GM21619 (cell line): ENCODE measurements around the gene HLX.
A peak's percentile ranks its signal among the peaks of the same experiment; 100 is the strongest.

Source experiments
- ATAC-seq: cut with Tn5 transposase; IDR thresholded peaks from one replicate; pipeline ENCODE4 v1.9.1; 2021; ENCODE audit not compliant: unreplicated experiment

Gene HLX

DNA sequence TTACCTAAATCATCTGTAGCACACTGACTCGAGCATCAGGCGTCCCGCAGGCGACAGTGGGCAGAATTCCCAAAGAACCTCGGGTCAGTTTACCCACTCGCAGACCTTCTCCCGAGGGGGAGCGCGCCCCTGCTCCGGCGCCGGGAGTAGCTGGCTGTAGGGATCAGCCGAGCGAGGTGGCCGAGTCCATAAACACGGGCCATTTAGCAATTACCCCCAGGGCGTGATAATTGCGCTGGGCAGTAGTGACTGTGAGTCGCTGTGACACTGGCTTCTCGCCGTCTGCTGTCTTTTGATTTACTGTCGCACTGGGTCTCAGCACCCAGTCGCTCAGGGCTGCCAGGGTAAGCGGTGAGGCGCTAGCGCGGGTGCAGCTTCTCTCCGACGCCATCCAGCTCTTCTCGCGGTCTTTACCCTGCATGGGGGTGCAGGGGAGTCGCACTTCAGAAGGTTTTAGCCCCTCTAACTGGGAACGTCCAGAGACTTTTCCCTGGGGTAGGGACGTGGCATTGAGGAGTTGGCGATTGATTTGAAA is 16.2 kb downstream of the HLX start:
- no peak for ATAC-seq

- ATAC-seq, result no peak
These were observed 16.8 kb downstream of the HLX start for GRCh38 chr1:220896092-220896491.

- no peak for ATAC-seq
These were observed 21.6 kb downstream of the HLX start for GRCh38 chr1:220900842-220901241.

DNA sequence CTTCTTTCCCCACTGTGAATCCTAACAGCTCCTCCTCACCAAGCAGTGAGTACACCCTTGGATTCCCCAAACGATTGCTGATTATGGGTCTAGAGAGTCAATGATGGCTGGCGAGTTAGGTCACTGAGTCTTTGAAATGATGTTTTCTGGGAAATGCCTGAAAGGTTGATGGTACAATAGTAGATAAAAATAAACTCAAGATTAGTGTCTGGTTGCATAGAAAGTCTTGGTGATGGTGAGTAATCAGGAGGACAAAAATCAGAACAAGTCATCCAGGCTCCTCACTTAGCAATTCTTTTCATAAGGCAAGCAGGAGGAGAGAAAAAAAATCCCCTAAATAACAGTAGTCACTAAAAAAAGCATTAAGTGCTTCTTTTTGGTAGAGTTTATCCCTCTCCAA is 22.6 kb downstream of the HLX start:
- ATAC-seq, result no peak

- no peak for ATAC-seq
These were observed 23.7 kb downstream of the HLX start for GRCh38 chr1:220902916-220903315.

DNA sequence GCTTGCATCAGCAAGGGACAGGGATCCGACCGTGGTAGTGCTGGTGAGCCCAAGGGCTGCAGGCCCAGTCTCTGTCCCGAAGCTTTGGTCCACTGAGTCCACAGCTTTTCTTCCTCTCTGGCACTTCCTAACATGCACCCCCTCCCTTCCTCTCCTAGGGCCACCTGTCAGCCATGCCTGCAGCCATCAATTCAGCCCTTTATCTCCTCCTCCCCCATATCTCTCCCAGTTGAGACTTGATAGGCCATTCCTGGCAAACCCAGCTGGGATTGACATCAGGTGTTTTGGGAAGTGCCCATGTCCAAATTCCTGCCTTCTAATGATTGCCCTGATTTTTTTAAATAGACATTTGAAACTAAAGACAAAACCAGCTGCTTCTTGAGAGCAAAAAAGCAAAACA is 25.6 kb downstream of the HLX start:
- no peak for ATAC-seq

GRCh38 chr1:220905650-220906560 is 26.7 kb downstream of the HLX start:
- ATAC-seq, result no peak

- ATAC-seq, result no peak
These were observed 27.5 kb downstream of the HLX start for GRCh38 chr1:220906561-220907334.

- ATAC-seq, result peak; percentile 67
These were observed 29.5 kb downstream of the HLX start for GRCh38 chr1:220908757-220909156.

DNA sequence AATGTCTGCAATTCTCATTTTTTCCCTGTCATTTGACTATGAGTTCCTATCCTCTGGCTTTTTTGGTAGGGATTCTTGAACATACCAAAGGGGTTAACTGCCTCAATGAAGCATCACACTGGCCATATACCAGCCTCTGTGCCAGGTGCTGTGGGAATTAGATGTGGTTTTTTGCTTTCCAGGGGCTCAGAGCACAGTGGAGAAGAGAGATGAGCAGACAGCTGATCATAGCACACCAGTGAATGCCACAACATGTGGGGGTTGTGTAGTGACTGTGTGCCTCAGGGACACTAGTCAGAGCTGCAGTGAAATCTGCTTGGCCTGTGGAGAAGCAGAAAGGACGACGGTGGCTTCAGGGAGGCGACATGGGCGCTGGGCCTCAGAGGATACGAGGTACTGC is 30.8 kb downstream of the HLX start:
- ATAC-seq, result no peak

DNA sequence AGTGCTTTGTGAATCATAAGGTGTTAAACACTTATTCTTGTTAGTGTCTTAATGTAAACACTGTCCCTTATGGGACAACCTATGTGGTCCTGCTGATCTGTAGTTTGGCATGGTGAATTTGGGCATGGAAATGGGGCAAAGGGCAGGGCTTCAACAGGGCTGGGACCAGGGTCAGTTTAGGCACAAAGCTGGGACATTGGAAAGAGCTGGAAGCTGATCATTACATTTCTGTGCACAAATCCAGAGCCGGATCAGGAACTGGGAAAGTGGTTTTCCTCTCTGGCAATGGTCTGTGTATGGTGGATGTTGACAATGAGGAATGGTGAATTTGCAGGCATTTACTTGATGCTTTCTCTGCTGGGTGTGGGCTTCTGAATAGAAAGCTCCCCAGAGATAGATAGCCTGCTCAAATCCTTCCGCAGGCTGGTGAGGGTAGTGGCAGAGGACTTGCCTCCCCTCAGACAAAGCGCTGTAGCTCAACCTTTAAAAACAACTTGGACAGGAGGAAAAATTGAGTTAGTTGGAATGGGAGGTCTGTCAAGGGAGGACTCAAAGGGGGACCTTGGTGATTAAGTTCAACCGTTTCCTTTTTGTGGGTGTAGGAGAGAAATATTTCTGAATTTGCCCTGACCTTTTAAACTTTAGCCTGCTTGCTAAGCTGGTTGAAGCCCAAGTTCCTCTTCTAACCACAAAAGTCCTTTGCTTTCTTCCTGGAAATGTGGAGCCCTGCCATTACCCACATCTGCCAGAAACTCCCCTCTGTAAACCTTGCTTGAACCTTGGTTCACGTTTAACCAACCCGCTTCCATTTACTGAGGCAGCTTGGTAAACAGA is 35.3 kb downstream of the HLX start:
- ATAC-seq, result no peak

- no peak for ATAC-seq
These were observed 35.8 kb downstream of the HLX start for GRCh38 chr1:220915117-220915440.

- ATAC-seq, result no peak
These were observed 36.7 kb downstream of the HLX start for GRCh38 chr1:220915954-220916353.

GRCh38 chr1:220917101-220917500 is 37.9 kb downstream of the HLX start:
- no peak for ATAC-seq

- no peak for ATAC-seq
These were observed 38.4 kb downstream of the HLX start for GRCh38 chr1:220917535-220918209.

GRCh38 chr1:220918285-220918951 is 39.2 kb downstream of the HLX start:
- ATAC-seq, result no peak

DNA sequence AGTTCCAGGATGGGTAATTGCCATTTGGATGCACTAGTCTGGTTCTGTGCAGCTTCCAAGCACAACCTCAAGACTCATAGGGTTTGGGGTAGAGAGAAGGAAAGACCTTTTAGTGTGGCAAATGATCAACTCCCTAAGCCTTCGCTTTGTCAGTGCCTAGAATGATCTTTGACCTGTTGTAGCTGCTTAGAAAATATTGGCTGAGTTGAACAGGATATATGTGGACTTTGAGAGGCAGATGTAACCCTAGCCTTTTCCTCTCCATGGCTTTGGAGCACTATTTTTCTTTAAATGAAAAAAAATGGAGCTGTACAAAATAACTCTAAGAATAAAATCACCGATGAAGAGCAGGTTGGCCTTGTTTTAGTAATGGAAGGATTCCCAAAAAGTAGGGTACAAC is 41.7 kb downstream of the HLX start:
- no peak for ATAC-seq

DNA sequence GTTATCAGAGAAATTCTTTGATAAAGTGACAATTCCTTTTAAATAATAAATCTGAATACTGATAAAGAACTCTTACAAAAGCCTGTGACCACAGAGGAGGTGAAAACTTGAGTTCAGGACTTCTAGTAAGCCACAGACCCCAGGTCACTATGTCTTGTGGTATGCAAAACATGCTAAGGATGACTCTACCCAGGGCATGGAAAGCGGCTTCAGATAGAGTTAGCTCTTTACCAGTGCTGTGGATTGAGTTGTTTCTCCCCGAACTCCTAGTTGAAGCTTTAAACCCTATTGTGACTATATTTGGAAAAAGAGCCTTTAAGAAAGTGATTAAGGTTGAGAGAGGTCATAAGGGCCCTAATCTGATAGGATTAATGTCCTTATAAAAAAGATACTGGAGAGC is 42.3 kb downstream of the HLX start:
- no peak for ATAC-seq

DNA sequence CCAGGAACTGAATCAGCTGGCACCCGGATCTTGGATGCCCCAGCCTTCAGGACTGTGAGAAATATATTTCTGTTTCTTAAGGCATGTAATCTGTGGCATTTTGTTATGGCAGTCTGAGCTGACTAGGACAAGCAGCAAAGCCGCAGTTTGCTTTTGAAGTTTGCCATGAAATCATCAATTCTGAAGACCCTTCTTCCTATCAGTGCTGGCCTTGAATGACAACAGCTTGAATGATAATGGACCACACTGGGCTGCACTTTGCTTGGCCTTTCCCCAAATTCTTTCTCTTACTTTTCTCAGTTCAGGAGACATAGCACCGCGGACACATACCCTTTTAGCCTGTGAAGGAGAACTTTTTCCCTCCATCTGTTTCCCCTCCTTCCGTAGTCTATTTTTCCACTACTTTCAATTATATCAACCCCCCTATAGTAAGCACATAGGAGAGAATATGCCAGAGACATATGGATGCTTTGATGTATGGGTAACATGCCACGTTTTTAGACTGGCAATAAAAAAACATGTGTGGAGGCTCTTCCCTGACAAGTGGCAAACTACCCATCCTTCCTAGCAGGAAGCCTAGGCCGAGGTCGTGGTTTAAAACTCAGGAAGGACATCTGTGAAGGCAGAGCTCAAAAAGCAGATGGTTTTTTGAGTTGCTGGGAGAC is 42.9 kb downstream of the HLX start:
- no peak for ATAC-seq

DNA sequence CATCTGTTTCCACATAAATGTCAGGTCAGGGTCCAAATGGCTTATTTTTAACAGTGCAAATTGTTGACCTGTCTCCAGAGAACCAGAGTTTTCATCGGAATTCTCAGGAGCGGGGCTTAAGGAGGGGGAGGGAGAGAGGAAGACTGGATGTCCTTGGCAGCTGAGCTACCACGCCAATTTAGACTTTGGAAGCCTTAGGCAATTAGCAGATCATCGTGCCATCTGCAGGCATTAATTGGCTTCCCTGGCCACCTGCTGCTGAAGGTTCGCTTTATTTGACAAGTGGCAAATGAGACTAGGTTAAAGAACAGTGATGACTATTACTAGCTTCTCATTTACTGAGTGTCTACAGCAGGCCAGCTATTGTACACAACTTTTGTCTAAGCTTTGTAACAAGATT is 43.7 kb downstream of the HLX start:
- ATAC-seq, result no peak
